ENCODE measurements around the gene OOSP4B. TPM values are rescaled to one million over a fixed set of nuclear protein-coding genes. Genes with fewer than 3 reads are reported as not detected.

OOSP4B gene
- polyA plus RNA-seq, 3 donors, result not detected

GRCh38 chr11:60059052-60059451 lies 42.1 kb downstream of the OOSP4B start:
- intact Hi-C loops (cut with micrococcal nuclease), result no loop called here
- Histone ChIP-seq H3K4me1 (ENCODE audit: control insufficient read depth in 1 of 2, insufficient read depth in 2 of 2, low read length in 2 of 2) (peaks cover 42 to 50% of the 10 kb centered on the region in 2 donors), H4K20me1 (ENCODE audit: insufficient read depth, low read length) (no peaks in the 10 kb centered on the region), H3K27ac (ENCODE audit: low read depth in 1 of 2, low read length in 2 of 2) (no peak overlapping the region), H3K36me3 (replicated peaks in 1 of 2; ENCODE audit: control insufficient read depth in 1 of 2, insufficient read depth in 2 of 2, low read length in 2 of 2) (no peaks in the 10 kb centered on the region), H3K4me3 (replicated peaks in 1 of 3; ENCODE audit: low read depth in 2 of 3, low read length in 3 of 3) (no peak overlapping the region), H2AFZ (ENCODE audit: insufficient read depth, low read depth, low read length, poor library complexity, severe bottlenecking) (peak overlapping the region; percentile 52), H3K4me2 (replicated peaks; ENCODE audit: extremely low read depth, low read length, poor library complexity, severe bottlenecking) (no peak overlapping the region), H3K79me2 (ENCODE audit: insufficient read depth, low read length) (peaks cover 63% of the 10 kb centered on the region), H3K9me3 (replicated peaks in 1 of 2; ENCODE audit: control insufficient read depth in 1 of 2, insufficient read depth in 1 of 2, low read length in 2 of 2) (no peaks in the 10 kb centered on the region), H3K27me3 (ENCODE audit: control insufficient read depth in 2 of 2, insufficient read depth in 2 of 2, low read length in 2 of 2) (no peaks in the 10 kb centered on the region), H3K9ac (ENCODE audit: insufficient read depth, low read length, poor library complexity, severe bottlenecking) (no peak overlapping the region)
- H3K4me3 Mint-ChIP-seq, result no peak overlapping the region
- H3K36me3 Mint-ChIP-seq, result no peaks in the 10 kb centered on the region
- H3K27me3 Mint-ChIP-seq (ENCODE audit: low read depth in 3 of 3), result no peaks in the 10 kb centered on the region
- peaks cover 63% of the 10 kb centered on the region for H3K4me1 Mint-ChIP-seq
- no peak for TF ChIP-seq CTCF (IDR thresholded peaks at IDR 0.05)
- WGBS (ENCODE audit: insufficient coverage), result no CpG with 5 or more reads among the region's 3 CpGs
- no peaks in the 10 kb centered on the region for H3K9me3 Mint-ChIP-seq
- no peak for DNase-seq
- no peak overlapping the region for H3K27ac Mint-ChIP-seq

- Mint-ChIP-seq H3K4me3 (no peak overlapping the region), H3K9me3 (no peaks in the 10 kb centered on the region), H3K4me1 (peaks cover 61% of the 10 kb centered on the region), H3K27me3 (ENCODE audit: low read depth in 3 of 3) (no peaks in the 10 kb centered on the region), H3K36me3 (no peaks in the 10 kb centered on the region), H3K27ac (no peak overlapping the region)
- DNase-seq, result no peak
- H3K4me1 ChIP-seq (ENCODE audit: control insufficient read depth in 1 of 2, insufficient read depth in 2 of 2, low read length in 2 of 2), result peaks cover 48 to 55% of the 10 kb centered on the region in 2 donors
- intact Hi-C loops (cut with micrococcal nuclease), result no loop called here
- H2AFZ ChIP-seq (ENCODE audit: insufficient read depth, low read depth, low read length, poor library complexity, severe bottlenecking), result no peak overlapping the region
- H3K4me3 ChIP-seq (replicated peaks in 1 of 3; ENCODE audit: low read depth in 2 of 3, low read length in 3 of 3), result no peak overlapping the region
- no peak overlapping the region for H3K27ac ChIP-seq (ENCODE audit: low read depth in 1 of 2, low read length in 2 of 2)
- TF ChIP-seq CTCF (IDR thresholded peaks at IDR 0.05), result no peak
- no peak overlapping the region for H3K4me2 ChIP-seq (replicated peaks; ENCODE audit: extremely low read depth, low read length, poor library complexity, severe bottlenecking)
- no peaks in the 10 kb centered on the region for H4K20me1 ChIP-seq (ENCODE audit: insufficient read depth, low read length)
- no peaks in the 10 kb centered on the region for H3K9me3 ChIP-seq (replicated peaks in 1 of 2; ENCODE audit: control insufficient read depth in 1 of 2, insufficient read depth in 1 of 2, low read length in 2 of 2)
- no peaks in the 10 kb centered on the region for H3K36me3 ChIP-seq (replicated peaks in 1 of 2; ENCODE audit: control insufficient read depth in 1 of 2, insufficient read depth in 2 of 2, low read length in 2 of 2)
- H3K27me3 ChIP-seq (ENCODE audit: control insufficient read depth in 2 of 2, insufficient read depth in 2 of 2, low read length in 2 of 2), result no peaks in the 10 kb centered on the region
- WGBS (ENCODE audit: insufficient coverage), result no CpG with 5 or more reads among the region's 4 CpGs
- H3K79me2 ChIP-seq (ENCODE audit: insufficient read depth, low read length), result peaks cover 69% of the 10 kb centered on the region
- no peak overlapping the region for H3K9ac ChIP-seq (ENCODE audit: insufficient read depth, low read length, poor library complexity, severe bottlenecking)
Observed at GRCh38 chr11:60059521-60060240, 42.7 kb downstream of the OOSP4B start.

Data from CD14-positive monocyte (primary cell).